Fibroblast of upper back skin (primary cell): ENCODE measurements around the gene TGFBI.
"Not testable (repeated sequence)": the region's sequence is repeated elsewhere in the genome, so short reads cannot be mapped to it uniquely, and the experiment has no call there.

Experiments
- DNase-seq: peaks from one replicate; pipeline ENCODE4 v3.0.0-alpha.2; 2013

Gene TGFBI

GRCh38 chr5:136027311-136027710 lies 1.5 kb upstream of the TGFBI start:
- no peak for DNase-seq

GRCh38 chr5:136028090-136028489 lies 698 bp upstream of the TGFBI start:
- DNase-seq = no peak

GRCh38 chr5:136030252-136030651 lies 1.5 kb downstream of the TGFBI start:
- no peak for DNase-seq

GRCh38 chr5:136030956-136031611 lies 2.3 kb downstream of the TGFBI start:
- DNase-seq = no peak

GRCh38 chr5:136031711-136032110 lies 2.9 kb downstream of the TGFBI start:
- peak; percentile 63 for DNase-seq

DNA sequence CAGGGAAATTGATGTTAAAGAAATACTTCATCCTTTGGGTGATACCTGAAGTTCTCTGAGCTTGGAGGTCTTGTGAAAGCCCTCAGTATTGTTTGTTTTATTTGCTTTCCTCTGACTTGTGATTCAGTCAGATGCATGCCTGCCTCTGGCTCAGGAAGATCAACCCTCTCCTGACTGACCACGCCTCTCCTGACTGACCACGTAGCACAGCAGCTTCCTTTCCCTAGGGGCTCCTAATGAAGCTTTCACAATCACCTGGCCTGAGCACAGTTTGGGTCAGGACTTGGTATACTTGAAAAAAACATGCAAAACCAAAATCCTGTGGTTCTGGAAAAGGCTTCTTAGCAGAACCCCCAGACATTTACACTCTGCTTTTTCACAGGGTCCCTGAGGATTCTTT lies 3.8 kb downstream of the TGFBI start:
- DNase-seq = peak; percentile 80

DNA sequence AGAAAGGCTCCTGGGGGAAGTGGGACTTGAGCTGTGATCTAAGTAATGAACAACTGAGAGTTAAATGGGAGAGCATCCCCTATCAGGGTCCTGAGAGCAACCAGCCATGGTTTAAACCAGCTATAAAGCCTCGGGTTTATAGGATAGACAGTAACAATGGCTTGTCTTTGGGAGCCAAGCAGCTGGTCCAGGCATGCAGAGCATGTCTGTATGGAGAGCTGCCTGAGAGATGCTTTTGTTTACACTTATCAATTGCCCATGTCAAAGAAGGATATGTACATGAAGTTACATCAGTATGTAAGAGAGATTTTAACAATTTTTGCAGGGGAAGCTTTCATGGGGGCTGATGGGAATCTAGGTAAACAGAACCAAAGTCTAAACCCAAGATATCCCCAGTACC lies 4.4 kb downstream of the TGFBI start:
- DNase-seq = no peak

GRCh38 chr5:136033848-136034247 lies 5.1 kb downstream of the TGFBI start:
- peak; percentile 69 for DNase-seq

DNA sequence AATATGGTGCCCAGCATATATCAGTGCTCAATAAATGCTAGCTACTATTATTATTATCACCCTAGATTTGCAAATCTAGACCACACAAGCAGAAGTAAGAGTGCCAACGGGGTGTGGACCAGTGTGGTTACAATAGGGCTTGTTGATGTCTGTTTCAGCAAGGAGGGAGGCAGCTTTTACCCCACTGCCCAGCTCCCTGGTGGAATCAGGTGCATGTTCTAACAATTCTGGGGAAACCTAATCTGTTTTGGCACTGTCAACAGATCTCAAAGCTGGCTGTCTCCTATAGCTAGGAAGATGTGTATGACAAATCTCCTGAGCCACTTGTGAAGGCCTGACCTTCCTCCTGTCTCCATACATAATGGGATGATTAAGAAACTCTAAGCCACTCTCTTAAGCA lies 5.7 kb downstream of the TGFBI start:
- DNase-seq = peak; percentile 9

DNA sequence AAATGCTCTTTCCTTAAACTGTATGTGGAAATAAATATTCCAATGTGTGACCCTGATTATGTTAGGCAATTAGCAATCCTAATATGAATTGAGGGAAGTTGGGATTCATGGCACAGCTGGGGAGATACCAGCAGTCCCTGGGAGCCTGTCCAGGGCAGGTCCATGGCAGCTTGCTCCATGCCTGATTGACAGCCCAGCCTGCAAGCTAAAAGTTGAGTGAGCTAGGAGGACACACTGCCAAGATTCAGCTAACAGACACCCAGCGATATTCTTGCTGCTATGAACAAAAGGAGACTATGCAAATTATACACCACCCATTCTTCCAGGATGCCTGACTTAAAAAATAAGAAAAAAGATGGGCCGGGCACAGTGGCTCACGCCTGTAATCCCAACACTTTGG lies 6.2 kb downstream of the TGFBI start:
- DNase-seq = peak; percentile 23

DNA sequence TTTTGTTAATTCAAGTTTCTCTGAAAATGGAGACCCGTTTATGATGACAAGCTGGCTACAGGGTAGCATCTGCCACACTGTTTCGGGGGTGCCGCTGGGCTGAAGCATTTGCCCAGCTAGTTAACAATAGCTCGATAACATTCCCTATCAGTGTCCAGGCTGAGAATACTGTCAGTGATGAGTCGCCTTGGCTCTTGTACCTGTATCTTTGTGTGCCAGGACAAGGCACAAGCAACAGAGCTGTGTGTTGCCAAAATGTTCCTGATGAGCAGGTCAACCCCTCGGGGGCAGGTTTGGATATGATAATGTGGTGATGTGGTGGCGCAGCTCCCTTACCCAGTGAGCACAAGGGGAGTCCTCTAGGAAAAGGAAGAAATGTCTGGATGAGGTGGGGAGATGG lies 7.0 kb downstream of the TGFBI start:
- peak; percentile 10 for DNase-seq

- peak; percentile 24 for DNase-seq
These were observed 7.6 kb downstream of the TGFBI start for GRCh38 chr5:136036293-136036911.

DNA sequence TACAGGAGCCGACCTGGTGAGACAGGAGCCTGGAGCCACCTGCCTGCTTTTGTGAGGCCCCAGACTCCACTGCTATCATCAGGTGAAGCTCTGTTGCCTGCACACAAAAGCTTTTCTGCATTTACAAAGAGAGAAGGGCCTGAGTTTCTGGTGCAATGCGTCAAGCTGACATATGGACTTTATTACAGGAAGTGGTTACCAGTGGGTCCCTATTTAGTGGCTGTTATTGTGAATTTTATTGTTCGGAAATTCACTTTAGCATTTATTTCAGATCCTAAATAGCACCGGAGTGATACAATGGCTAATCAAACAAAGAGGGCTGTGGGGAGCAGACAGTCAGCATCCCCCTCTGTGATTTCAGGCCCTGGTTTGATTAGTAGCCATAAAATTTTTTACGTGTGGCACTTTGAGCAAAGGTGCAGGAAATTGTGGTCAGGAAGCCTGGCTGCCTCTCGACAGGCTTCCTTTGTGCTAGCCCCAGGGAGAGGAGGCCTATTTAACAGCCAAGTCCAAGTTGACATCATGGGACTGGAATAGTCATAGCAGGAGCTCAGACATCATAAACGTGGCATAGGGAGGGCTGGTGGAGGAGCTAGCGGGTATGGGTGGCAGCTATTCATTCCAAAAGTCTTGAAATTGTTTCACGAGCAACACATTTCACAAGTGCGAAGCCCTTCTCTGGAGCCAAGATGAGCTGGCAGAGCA lies 8.4 kb downstream of the TGFBI start:
- DNase-seq = peak; percentile 81

GRCh38 chr5:136038635-136039034 lies 9.8 kb downstream of the TGFBI start:
- peak; percentile 94 for DNase-seq

DNA sequence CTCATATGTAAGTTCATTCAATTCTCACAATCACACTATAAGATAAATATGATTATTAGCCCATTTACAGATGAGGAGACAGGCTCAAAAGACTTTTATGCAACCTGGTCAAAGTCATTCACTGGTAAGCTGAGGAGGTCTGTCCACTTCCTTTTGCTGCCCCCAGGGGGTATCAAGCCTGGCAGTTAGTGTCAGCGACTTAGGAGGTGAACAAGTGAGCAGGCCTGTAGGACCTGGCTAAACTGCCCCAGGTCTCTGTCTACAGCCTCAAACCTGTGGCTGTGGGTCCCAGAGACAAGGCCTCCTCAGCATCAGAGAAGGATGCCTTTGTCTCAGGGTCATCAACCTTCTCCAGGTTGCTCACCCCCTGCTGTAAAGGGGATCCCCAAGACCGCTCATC lies 10.4 kb downstream of the TGFBI start:
- DNase-seq = peak; percentile 22

DNA sequence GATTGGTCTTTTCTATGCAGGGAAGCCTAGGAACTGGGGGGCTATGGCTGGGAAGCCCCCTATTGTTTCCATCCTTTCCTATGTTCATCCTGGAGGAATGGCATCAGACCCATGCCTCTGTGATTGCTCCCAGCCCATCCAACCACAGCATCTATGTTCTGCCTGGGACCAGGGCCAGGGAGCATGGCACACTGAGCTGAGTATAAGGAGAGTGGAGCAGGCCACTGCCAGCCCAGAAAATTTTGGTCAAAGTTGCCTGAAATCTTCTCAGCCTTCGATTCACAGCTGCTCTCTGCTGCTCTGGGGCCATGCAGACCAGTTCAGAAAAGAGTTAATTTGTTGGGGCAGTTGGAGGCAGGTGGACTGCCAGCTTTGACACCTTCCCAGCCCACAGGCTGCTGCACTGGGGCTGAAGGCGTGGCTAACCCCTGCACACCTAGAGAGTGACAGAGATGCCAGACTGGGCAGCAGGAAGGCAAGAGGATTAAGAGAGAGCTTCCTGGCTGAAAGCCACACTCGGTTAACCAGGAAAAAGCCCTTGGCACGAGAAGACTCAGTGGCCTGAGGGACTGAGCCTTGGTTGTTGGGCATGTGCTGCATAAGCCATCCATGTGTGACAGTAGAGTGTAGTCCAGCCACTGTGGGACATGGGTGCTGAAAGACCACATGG lies 12.1 kb downstream of the TGFBI start:
- peak; percentile 20 for DNase-seq

- DNase-seq = peak; percentile 5
These were observed 13.4 kb downstream of the TGFBI start for GRCh38 chr5:136042156-136042555.

- DNase-seq = peak; percentile 71
These were observed 13.9 kb downstream of the TGFBI start for GRCh38 chr5:136042665-136043121.

DNA sequence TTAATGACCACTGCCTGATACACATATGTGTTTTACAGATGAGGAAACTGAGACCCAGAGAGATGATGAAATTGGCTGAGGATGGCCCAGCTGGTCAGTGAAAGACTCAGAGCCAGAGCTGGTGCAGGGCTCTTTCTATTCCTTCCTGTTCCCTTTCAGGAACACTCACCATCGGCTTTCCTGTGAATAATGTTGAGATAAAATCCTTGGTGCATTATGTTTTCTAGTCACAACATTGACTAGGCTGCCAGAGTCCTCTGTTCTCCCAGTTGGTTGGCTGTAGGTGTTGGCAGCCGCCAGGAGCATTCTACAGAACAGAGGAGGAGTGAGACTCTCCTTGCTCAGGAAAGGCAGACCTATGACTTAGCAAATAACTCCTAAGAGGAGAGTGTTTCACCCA lies 14.8 kb downstream of the TGFBI start:
- DNase-seq = no peak

- DNase-seq = no peak
These were observed 15.3 kb downstream of the TGFBI start for GRCh38 chr5:136043968-136044610.

GRCh38 chr5:136045026-136045425 lies 16.2 kb downstream of the TGFBI start:
- DNase-seq = not testable (repeated sequence)

- DNase-seq = no peak
These were observed 17.5 kb downstream of the TGFBI start for GRCh38 chr5:136046246-136046645.

GRCh38 chr5:136047858-136048257 lies 19.1 kb downstream of the TGFBI start:
- no peak for DNase-seq
